GM21717 (cell line): ENCODE data around the gene FRMD7.
"Not testable (repeated sequence)": the region's sequence is repeated elsewhere in the genome, so short reads cannot be mapped to it uniquely, and the experiment has no call there.

ENCODE experiments used
- ATAC-seq: cut with Tn5 transposase; IDR thresholded peaks from one replicate; pipeline ENCODE4 v1.9.1; 2021; ENCODE audit warnings: mild to moderate bottlenecking, moderate library complexity; ENCODE audit not compliant: unreplicated experiment

The FRMD7 gene

DNA sequence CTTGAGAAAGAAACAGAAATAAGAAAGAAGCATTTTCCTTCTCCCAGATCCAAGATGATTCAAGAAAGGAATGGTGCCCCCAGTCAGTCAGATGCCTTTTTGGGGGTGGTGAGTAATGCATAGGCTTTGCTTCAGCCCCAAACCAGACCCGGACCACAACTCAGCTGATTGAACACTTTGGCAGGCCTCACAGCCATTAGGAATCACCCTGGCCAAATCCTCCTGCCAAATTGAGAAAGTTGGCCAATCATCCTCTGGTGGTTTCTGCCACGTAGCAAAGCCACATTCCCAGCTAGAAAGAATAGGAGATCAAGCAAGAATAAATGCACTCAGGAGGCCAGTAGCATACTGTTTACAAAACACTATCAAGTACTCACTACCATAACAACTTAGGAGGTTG is 33.7 kb downstream of the FRMD7 start:
- no peak for ATAC-seq

DNA sequence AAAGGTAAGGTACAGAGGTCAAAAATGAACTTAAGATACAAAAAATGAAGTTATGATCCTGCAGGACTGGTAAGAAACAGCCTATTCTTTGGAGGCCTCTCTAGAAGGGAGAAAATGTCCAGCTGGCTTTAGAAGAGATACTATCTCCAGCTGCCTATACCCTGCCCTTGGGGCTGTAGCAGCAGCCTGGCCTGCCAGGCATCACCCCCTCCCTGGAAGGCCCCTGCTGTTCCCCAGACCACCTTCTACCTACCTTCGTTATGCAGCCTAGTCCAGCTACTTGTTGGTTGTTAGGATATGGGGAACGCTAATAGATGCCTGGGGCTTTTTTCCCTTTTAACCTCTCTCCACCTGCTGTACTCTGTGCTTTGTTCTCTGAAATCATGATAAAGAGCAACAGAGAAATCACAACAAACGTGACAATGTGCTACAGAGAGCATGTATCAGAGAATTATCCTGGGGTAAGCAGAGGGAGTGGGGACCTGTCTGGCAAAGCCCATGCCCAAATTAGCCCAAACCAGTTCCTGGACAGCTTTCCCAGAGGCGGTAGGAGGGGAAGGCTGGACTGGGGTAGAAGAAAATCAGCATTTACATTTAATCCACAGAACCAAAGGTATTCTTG is 34.5 kb downstream of the FRMD7 start:
- no peak for ATAC-seq

DNA sequence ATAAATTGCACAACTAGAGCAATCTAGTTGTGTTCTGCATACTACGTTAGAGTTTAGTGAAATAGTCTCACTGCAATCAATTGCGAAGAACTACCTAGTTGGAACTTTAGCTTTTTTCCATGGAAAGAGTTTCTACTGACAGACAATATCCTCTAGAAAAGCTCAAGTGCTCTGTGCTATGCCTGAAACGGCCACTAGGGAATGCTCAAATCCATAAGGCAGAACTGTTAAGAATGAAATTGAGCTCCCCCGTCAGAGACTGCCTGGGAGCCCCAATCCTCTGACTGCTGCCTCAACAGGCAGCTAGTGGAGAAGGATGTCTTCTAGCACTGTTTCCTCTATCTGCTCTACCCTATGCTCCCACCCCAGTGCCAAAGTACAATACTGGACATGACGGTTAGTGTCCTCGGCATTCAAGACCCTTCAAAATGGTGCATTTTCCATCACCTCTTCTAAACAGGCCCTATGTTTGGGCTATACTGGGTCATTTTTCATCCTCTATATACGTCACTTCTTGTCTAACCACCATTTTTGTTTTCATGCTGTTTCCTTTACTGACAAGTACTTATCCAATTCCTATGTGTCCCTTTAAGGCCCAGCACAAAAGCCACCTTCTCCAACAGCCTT is 35.3 kb downstream of the FRMD7 start:
- peak; percentile 87 for ATAC-seq

DNA sequence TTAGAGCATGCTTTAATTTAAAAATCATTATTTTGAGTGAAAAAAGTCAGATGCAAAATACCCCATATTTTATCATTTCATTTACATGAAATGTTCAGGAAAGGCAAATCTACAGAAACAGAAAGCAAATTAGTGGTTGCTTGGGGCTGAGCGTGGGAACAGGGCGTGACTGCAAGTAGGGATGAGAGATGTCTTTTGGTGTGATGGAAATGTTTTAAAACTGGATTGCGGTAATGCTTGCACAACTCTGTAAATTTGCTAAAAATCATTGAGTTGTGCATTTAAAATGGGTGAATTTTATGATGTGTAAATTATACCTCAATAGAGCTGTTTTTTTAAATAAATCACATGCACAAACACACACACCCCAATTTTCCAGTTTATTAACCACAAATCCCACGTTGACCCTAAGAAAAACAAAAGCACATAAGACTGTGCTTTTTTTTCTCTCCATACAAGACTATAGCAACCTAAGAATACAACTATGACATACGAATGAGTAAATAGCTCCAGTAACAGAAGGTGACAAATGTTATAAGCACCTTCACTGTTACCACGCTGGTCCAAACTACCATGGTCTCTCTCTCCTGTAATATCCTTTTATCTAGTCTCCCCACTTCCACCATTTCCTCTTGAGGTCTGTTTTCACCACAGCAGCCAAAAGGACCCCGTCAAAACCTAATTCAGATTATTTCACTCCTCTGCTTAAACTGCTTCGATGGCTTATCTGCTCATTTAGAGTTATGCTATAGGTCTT is 37.2 kb downstream of the FRMD7 start:
- ATAC-seq, result no peak

DNA sequence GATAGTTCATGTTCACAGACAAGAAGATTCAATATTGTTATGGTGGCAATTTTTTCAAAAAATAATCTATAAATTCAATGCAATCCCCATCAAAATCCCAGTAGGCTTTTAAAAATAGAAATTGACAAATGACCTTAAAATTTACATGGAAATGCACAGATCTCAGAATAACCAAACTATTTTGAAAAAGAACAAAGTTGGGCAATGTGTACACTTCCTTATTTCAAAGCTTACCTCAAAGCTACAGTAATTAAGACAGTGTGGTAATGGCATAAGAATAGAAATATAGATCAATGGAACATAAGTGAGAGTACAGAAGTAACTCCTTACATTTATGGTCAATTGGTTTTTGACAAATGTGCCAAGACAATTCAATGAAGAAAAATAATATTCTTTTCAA is 39.0 kb downstream of the FRMD7 start:
- ATAC-seq, result no peak

DNA sequence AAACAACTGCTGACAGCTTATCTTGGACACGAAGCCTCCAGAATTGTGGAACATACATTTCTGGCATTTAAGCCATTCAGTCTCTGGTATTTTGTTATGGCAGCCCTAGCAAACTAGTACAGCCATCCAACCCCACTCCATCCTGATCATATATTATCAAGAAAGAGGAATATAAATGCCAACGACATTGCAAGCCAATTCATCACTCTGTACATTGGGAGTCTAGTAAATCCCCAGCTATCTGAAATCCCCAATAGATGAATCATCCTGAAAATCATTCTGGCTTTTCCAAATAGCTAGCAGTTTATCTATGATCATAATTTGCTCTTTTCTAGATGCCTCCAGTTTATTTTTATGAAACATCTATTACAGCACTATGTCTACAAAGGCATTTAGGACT is 41.1 kb downstream of the FRMD7 start:
- no peak for ATAC-seq

DNA sequence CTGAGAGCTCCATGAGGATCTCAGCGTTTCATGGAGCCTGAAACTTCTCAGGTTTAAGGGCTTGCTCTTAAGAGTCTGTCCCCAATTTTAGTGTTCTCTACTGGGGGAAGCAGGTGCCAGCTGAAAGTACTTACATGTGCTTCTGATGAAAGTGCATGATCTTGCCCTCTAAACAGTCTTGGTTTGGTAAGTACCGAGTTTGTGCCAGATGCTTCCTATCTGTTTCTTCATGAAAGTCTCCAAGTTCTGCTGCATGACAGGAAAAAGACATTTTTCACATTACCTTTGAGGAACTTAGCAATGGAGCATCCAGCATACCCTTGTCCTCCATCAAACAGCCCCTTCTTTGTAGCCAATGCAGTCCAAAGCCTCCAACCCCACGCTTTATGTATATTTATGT is 42.0 kb downstream of the FRMD7 start:
- ATAC-seq, result no peak

DNA sequence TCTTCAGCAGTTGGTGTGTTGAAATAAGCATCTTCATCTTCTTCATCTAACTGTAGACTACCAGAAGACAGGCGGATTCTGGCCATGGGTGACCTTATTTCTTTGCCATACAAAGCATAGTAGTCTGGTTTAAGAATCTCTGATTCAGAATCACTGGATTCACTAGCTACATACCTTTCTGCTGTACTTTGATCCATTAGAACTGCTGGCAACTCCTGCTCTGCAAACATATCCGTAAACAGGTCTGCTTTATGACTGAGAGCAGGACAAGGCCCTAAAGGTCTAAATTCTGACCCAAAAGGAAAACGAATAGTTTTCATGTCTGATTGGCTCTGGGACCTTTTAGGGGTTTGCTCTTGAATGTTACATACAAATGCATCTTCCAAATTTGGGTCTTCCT is 49.9 kb downstream of the FRMD7 start:
- ATAC-seq, result no peak

DNA sequence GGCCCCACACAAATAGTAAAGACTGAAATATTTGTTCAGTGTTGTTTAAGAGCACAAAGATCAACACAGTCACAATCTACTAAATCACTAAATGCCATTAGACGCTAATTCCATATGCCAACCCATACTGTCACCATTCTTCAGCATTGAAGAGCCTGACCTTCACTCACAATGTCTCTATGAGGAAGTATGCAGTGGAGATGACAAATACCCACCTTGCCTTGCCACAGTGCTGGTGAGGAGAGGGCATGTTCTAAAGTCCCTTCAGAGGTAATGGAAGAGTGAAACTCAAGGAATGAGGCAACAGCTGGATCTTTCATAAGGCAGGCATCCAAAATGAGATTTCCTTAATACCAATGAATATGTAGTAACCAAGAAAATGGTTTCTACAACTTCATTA is 50.4 kb downstream of the FRMD7 start:
- ATAC-seq, result no peak

DNA sequence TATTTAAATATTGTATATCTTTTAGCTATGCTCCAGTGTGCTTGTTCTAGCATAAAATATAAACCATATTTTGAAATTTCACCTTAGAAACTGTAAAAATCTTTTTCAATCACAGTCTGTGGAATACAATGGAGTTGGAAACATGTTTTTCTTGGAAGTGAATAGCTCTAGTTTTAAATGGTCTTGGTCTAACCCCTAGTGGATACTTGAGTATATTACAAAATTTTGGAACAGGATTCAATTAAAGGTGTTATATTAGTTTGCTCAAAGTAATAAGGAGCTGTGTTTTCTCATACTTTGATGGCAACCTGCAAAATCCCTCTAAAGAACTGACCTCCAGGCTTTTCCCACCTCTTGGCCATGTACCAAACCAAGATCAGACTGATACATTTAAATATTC is 56.6 kb downstream of the FRMD7 start:
- no peak for ATAC-seq

DNA sequence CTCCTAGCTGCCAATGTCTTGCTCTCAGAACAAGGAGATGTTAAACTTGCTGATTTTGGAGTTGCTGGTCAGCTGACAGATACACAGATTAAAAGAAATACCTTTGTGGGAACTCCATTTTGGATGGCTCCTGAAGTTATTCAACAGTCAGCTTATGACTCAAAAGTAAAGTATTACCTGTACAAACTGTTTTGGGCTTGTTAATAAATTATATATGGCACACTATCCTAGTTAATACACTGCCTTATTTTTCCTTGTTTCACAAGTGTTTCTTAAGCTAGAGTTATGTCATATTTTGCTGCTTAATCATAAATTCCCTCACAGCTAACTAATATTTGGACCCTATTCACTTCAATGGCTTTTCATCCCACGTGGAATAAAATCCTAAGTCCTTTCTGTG is 59.4 kb downstream of the FRMD7 start:
- no peak for ATAC-seq

DNA sequence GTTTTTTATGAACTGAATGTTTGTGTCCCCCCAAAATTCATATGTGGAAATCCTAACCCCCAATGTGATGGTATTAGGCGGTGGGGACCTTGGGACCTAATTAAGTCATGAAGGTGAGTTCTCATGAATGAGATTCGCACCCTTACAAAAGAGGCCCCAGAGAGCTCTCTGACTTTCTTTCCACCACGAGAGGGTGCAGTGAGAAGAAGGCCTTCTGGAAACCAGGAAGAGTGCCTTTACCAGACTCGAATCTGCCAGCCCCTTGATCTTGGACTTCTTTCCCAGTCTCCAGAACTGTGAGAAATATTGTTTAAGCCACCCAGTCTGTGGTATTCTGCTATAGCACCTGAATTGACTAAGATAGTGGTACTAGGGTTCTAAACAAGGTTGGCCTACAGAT is 64.0 kb downstream of the FRMD7 start:
- ATAC-seq, result no peak

DNA sequence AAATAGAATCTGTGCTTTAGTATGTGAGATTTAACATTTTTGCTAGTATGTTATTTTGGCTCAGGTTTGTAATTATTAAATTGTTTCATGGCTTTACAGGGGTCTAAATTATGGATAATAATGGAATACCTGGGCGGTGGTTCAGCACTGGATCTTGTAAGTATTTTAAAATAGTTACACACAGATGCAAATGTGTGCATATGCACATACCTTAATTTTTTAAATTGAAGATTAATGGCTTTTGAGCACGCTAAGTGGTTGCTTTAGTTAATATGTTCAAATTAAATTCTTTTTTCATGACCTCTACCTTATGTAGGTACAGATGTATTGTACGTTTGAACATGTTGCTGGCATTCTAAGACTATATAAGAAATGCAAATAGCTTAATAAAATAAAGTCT is 64.5 kb downstream of the FRMD7 start:
- ATAC-seq, result no peak

DNA sequence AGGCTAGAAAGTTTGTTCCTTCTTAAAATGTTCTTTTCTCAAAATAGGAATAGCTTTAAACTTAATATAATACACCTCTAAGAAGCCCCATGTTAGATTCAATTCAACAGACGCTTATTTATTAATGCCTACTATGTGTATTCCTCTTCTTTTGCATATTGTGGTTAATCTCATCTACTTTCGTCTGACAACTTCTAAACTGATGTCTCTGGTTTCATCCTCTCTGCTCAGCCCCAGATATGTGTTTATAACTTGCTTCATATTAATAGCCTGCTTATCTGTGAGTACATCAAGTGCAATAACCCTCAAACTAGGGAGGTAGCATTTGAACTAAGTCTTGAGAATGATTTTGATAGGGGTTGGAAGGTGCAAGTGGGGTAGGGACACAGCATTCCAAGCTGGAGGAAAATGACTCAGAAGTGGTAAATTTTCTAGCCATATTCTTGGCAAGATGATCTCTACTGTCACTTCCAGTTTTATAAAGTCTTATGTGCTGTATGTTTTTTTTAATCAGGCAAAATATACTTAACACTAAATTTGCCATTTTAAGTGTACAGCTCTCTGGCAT is 67.8 kb downstream of the FRMD7 start:
- ATAC-seq, result no peak

DNA sequence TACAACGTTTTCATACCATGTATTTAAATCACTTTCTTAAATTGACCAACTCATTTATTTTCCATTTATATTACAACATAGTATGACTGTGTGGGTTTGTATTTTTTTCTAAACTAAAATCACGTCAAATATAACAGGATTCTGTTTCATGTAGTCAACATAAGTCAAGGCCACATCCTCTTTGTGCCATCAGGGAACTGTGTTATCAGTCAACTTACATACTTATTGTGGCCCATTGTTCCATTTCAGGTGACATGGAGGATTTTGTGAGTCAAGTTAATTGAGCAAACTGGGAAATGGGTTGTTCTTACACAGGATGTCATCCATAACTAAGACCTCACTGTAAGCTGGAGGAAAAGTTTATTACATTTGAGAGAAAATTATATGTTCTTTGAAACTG is 68.8 kb downstream of the FRMD7 start:
- ATAC-seq, result no peak

DNA sequence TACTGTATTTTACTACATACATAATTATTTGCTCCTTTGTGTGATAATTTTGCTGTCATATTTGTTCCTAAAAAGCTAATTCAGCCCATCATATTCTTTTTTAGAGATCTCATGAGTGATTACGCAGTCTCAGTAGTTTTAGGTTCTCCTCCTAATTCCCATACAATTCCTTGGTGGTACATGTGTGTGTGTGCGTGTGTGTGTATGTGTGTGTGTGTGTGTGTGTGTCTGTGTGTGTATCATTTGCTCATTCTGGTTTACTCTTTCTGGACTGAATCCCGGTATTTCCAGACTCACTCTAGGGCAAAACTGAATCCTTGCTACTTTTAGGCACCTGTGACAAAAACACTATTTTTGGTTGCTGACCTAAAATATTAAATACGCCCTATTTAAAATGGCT is 69.8 kb downstream of the FRMD7 start:
- ATAC-seq, result no peak

DNA sequence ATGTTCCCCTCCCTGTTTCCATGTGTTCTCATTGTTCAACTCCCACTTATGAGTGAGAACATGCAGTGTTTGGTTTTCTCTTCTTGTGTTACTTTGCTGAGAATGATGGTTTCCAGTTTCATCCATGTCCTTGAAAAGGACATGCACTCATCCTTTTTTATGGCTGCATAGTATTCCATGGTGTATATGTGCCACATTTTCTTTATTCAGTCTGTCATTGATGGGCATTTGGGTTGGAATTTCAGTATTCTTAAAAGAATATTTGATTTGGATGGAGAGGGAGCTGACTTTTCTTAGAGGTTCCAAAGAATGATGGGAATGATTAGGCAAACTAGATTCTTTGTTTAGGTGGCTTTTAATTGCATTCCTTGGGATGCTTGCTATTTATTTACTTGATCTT is 76.0 kb downstream of the FRMD7 start:
- ATAC-seq, result not testable (repeated sequence)

DNA sequence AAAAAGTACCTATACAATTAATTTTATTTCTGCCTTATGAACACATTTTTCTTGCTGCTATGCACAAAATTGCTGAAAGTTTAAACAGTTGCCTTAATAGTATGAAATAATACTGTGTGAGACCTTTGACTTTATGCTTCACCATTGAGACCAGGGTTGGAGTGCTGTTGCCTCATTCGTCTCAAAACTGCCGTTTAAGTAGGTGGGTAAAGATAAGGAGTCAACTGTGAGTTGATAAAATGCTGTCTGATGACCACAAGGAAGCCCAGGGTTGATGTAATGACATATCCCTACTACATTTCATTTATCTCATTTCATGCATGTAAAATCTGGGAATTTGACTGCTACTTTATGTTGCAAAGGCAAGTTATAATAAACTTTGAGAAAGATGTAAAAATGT is 81.3 kb downstream of the FRMD7 start:
- no peak for ATAC-seq

DNA sequence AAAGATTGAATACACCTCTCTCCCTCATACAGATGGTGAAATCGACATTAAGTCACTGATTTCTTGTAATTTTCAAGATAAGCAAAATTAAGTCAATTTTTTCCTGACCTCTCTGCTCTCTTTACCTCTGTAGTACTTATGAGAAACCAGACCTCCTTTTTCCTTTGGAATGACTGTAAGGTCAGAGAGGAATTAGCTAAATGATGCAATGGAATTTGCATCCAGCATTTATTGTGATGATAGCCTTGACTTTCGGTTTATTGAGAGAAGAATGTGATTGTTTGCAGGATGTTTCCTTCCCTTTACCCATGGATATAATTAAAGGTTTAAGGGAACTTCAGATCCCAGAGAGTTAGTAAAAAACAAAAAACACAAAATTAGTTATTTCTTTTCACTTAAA is 82.4 kb downstream of the FRMD7 start:
- no peak for ATAC-seq

DNA sequence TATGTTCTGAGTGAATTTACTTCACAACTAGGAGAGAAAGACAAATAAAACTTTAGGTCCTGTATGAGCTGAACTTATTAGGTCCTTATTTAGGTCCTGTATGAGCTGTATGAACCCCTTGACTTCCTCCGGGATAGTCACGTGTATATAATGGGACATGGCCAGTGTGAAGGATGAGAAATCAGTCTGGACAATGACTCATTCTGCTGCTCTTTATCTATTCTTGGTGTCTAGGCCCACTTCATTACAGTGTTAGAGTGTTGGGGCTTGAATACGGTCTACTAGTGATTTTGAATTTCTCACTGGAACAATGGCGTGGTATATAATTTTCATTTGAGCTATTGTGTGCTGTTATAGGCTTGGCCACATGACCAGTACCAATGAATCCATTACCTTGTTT is 82.9 kb downstream of the FRMD7 start:
- no peak for ATAC-seq

DNA sequence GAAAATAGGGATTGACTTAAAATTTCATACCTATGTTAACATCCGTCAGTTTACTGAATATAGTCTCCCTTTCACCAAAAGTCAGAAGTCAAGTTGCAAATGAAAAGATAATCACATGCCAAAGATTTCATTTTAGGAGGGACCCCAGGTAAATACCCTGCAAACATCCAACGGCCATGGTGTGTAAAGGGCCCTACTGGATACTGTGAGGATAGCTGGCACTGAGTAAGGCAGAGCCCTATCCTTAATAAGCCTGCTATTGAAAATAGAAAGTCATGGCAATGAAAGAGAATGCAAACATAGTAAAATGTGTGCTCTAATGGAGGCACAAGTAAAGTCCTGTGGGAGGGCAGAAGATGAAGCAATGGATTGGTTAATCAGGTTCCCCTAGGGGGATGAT is 83.8 kb downstream of the FRMD7 start:
- no peak for ATAC-seq

DNA sequence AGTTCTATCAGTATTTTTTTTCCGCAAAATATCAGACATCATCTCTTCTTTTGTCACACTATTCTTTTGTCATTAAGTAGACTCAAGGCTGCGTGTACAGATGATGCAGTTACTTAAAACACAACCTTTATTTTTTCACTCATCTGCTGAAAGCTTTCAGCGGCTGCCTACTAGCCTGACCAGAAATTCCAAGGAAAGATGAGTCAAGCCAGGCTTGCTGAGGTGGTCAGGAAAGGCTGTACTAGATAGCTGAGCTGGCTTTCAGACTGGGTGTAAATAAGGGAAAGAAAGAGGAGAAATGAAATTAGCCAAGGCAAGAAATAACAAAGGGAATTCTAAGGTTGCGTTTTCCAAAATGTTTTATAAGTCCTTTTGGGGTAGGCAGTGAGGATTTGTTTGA is 86.8 kb downstream of the FRMD7 start:
- no peak for ATAC-seq
